Fibroblast of pulmonary artery (primary cell): ENCODE results near the gene LSM2.
"Not testable (repeated sequence)": the region's sequence is repeated elsewhere in the genome, so short reads cannot be mapped to it uniquely, and the experiment has no call there.

Source experiments
- DNase-seq: peaks from one replicate; pipeline ENCODE4 v3.0.0-alpha.2; 2010; ENCODE audit warnings: low read depth
- H3K4me3 ChIP-seq: replicated peaks from 2 replicates; pipeline ENCODE4 v1.5.1; 2011; ENCODE audit warnings: low read depth, mild to moderate bottlenecking, control low read depth, low read length, moderate library complexity
- TF ChIP-seq, protein P1 (sequence below): IDR thresholded peaks from 2 replicates; pipeline ENCODE4 v1.5.1; 2011; ENCODE audit warnings: mild to moderate bottlenecking, control low read depth, low read length, inconsistent platforms; ENCODE audit errors: missing control alignments

The LSM2 gene

DNA sequence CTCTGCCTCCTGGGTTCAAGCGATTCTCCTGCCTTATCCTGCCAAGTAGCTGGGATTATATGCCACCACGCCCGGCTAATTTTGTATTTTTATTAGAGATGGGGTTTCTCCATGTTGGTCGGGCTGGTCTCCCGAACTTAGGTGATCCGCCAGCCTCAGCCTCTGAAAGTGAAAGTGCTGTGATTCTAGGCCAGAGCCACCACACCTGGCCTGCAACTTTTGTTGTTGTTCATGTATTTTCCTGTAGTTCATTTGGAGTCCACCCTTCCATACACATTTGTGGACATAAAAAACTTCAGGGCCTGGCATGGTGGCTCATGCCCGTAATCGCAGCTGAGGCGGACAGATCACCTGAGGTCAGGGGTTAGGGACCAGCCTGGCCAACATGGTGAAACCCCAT, 35.3 kb upstream of the LSM2 start:
- TF ChIP-seq, protein P1, sequence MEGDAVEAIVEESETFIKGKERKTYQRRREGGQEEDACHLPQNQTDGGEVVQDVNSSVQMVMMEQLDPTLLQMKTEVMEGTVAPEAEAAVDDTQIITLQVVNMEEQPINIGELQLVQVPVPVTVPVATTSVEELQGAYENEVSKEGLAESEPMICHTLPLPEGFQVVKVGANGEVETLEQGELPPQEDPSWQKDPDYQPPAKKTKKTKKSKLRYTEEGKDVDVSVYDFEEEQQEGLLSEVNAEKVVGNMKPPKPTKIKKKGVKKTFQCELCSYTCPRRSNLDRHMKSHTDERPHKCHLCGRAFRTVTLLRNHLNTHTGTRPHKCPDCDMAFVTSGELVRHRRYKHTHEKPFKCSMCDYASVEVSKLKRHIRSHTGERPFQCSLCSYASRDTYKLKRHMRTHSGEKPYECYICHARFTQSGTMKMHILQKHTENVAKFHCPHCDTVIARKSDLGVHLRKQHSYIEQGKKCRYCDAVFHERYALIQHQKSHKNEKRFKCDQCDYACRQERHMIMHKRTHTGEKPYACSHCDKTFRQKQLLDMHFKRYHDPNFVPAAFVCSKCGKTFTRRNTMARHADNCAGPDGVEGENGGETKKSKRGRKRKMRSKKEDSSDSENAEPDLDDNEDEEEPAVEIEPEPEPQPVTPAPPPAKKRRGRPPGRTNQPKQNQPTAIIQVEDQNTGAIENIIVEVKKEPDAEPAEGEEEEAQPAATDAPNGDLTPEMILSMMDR: no peak
- H3K4me3 ChIP-seq: no peak overlapping the region
- no peak for DNase-seq

DNA sequence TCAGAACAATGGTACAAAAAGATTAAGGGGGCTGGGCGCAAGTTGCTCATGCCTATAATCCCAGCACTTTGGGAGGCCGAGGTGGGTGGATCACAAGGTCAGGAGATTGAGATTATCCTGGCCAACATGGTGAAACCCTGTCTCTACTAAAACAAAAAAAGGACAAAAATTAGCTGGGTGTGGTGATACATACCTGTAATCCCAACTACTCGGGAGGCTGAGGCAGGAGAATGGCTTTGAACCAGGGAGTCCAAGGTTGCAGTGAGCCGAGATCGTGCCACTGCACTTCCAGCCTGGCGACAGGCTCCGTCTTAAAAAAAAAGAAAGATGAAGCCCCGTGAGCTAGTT, 33.0 kb upstream of the LSM2 start:
- not testable (repeated sequence) for H3K4me3 ChIP-seq, DNase-seq

DNA sequence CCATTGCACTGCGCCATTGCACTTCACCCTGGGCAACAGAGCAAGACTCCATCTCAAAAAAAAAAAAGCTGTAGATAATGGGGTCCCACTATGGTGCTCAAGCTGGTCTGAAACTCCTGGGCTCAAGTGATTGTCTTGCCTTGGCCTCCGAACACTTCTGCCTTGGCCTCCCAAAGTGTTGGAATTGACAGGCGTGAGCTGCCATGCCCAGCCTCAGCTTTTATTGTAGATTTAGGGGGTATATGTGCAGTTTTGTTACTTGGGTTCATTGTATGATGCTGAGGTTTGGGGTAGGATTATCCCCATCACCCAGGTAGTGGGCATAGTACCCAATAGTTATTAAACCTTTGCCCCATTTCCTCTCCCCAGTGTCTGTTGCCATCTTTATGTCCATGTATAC, 32.2 kb upstream of the LSM2 start:
- no peak overlapping the region for H3K4me3 ChIP-seq
- TF ChIP-seq, protein P1: no peak
- DNase-seq: no peak

DNA sequence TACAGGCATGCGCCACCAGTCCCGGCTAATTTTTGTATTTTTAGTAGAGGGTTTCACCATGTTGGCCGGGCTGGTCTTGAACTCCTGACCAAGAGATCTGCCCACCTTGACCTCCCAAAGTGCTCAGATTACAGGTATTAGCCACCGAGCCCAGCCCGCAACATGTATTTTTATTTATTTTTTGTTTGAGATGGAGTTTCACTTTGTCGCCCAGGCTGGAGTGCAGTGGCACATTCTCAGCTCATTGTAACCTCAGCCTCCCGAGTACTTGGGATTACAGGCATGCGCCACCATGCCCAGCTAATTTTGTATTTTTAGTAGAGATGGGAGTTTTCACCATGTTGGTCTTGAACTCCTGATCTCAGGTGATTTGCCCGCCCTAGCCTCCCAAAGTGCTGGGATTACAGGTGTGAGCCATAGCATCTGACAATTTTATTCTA, 31.4 kb upstream of the LSM2 start:
- peak overlapping the region; percentile 80 for H3K4me3 ChIP-seq
- not testable (repeated sequence) for DNase-seq

DNA sequence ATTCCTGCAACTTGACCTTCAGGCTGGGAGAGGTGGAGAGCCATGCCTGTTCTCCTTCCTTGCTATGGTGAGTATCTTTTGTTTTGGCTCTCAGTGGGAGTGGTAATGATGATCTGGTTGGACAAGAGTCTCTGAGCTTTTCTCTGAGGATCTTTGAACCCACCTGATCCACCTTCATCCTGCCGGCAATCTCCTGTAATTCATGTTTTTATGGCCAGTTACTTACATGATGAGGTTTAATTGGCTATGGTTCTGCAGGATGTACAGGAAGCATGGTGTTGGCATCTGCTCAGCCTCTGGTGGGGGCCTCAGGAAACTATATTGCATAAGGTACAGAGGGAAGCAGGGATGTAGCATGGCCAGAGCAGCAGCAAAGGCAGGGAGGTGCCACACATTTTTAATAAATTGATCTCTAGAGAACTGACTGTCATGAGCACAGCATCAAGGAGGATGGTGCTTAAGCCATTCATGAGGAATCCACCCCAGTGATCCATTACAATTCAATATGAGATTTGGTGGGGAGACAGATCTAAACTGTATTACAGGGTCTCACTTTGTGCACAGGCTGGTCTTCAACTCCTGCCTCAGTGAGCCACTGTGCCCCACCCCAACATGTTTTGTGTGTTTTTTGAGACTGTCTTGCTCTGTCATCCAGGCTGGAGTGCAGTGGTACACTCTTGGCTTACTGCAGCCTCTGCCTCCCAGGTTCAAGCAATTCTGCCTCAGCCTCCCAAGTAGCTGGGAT, 30.8 kb upstream of the LSM2 start:
- peak overlapping the region; percentile 80 for H3K4me3 ChIP-seq
- TF ChIP-seq, protein P1: no peak
- peak; percentile 53 for DNase-seq

DNA sequence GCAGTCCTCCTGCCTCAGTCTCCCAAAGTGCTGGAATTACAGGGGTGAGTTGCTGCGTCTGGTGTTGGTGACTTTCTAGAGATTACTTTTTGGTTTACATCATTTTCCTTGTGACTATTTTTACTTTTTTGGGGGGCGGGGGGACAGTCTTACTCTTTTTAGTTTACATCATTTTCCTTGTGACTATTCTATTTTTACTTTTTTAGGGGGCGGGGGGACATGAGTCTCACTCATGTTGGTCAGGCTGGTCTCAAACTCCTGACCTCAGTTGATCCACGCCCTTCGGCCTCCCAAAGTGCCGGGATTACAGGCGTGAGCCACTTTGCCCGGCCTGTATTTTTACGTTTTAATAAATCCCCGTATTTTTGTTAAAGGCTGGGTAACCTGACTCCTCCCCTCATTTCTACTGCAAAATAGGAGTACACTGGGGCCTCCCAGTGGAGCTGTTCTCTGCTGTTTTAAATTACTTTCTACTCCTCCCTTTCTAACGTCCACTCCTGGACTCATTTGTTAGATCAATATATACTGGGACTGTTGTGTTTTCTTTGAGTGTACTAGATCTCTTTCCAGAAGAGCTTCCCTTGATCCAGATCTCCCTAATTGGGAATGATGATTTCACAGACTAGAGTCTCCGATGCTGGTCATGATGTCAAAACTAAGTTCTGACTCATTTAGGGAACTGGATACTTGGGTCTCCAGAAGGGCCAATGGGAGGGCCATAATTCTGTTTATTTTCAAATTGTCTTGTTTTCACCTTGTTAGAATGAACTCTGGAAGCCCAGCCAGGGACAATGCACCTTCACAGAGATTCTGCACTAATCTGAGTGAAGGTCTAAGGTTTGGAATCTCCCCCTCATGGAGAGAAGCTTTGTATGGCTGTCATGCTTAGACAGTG, 30.0 kb upstream of the LSM2 start:
- TF ChIP-seq, protein P1: peak; percentile 6
- peak overlapping the region; percentile 80 for H3K4me3 ChIP-seq
- peak; percentile 48 for DNase-seq

DNA sequence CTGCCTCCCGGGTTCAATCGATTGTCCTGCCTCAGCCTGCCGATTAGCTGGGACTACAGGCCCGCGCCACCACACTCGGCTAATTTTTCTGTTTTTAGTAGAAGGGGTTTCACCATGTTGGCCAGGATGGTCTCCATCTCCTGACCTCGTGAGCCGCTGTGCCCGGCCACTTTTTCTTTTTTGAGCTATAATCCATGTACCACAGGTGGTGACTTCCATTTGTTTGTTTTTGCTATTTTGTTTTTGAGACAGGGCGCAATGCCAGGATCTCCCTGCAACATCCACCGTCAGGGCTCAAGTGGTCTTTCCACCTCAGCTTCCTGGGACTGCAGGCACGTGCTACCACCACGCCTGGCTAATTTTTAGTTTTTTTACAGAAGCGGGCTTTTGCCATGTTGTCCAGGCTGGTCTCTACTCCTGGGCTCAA, 29.3 kb upstream of the LSM2 start:
- peak overlapping the region; percentile 80 for H3K4me3 ChIP-seq
- DNase-seq: no peak

More for the DNA sequence above, 29.3 kb upstream of the LSM2 start:
- TF ChIP-seq, protein P1: no peak
